HG03571 (cell line): ENCODE results near the gene PYGB.

Experiments used
- ATAC-seq: cut with Tn5 transposase; IDR thresholded peaks from one replicate; pipeline ENCODE4 v1.9.1; 2021; ENCODE audit not compliant: unreplicated experiment

The PYGB gene

GRCh38 chr20:25247956-25248785 lies at the start of gene PYGB:
Gene PYGB (plus strand): TSS chr20:25248085. CDS start chr20:25248179, 94 bp downstream.
- ATAC-seq: peak; percentile 68

DNA sequence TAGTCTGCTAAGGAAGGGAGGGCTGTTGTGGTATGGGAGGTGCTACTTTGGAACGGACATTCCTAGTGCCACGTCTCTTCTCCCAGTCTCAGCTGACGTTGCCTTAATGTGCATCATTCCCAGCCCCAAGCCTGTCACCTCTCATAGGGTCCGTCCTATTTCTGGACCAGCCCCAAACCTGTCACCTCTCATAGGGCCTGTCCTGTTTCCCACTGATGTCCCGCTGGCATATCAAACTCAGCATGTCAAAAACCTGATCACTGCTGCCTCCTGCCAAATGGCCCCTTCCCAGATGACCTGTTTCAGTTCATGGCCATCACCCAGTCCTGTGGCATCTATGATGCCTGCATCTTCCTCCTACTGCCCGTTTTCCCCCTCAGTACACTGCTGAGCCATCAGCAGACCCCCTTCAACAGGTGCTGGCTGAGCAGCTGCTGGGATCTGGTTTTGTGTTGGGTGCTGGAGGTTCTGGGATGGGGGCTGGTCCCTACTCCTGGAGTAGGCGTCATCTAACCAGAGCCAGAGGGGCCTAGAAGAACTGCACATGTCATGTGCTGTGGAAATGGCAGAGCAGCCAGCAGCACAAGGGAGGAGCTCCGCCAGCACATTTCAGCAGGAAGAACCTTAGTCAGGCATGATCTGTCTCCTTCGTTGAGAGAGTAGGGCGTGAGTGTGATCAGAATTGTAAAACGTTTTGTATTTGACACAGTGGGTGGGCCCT lies 49.1 kb upstream of the PYGB start:
- no peak for ATAC-seq

DNA sequence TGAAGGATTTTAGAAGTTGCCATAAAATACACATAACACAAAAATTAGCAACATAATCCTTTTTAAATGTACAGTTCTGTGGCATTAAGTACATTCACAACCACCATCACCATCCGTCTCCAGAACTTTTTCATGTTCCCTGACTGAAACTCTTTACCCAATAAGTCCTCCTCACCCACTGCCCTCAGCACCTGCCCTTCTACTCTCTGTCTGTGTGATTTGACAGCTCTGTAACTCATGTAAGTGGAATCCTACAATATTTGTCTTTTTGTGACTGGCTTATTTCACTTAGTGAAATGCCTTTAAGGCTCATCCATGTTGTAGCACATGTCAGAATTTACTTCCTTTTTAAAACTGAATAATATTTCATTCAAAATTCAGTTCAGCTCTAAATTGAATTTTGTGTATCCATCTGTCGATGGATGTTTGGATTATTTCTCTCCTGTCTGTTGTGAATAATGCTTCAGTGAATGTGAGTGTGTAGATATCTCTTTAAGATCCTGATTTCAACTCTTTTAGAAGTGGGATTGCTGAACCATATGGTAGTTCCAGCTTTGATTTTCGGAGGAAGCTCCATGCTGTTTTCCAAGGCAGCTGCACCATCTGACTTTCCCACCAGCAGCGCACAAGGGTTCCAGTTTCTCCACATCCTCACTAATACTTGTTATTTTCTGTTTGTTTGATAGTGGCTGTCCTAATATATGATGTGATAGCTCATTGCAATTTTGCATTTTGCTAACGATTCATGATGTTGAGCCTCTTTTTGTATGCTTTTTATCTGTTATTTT lies 48.2 kb upstream of the PYGB start:
- ATAC-seq: no peak

GRCh38 chr20:25203089-25203488 lies 44.8 kb upstream of the PYGB start:
- no peak for ATAC-seq

GRCh38 chr20:25203871-25204320 lies 44.0 kb upstream of the PYGB start:
- no peak for ATAC-seq

DNA sequence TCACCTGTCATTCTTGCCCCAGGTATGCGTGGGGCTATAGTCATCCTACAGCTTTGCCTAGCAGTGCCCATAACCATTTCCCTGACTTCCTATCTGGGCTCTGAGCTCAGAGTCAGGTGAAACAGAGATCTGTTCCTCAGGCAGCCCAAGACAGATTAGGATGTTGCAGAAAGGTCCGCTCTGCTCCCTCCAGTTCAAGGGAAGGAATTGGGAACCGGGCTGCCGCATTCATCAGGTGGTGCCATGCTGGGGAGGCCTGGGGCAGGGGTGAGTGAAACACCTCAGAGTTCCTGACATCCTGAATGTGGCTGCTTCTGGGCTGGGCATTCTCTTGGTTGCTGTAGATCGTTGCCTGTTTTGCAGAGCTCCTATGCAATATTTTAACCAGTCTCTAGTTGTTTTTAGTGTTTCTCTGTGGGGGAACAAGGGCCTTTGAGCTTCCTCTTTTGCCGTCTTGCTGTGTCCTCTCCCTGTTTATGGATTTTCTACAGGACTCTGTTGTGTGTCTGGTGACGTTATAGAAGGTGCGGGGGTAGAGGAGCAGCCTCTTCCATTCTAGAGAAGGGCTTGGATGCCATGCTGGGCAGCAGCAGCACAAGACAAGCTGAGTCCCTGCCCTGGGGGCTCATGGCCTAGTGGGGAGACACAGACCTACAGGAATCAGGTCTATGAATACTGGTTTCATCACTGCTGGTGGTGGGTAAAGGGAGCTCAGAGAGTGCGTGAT lies 43.2 kb upstream of the PYGB start:
- ATAC-seq: no peak

DNA sequence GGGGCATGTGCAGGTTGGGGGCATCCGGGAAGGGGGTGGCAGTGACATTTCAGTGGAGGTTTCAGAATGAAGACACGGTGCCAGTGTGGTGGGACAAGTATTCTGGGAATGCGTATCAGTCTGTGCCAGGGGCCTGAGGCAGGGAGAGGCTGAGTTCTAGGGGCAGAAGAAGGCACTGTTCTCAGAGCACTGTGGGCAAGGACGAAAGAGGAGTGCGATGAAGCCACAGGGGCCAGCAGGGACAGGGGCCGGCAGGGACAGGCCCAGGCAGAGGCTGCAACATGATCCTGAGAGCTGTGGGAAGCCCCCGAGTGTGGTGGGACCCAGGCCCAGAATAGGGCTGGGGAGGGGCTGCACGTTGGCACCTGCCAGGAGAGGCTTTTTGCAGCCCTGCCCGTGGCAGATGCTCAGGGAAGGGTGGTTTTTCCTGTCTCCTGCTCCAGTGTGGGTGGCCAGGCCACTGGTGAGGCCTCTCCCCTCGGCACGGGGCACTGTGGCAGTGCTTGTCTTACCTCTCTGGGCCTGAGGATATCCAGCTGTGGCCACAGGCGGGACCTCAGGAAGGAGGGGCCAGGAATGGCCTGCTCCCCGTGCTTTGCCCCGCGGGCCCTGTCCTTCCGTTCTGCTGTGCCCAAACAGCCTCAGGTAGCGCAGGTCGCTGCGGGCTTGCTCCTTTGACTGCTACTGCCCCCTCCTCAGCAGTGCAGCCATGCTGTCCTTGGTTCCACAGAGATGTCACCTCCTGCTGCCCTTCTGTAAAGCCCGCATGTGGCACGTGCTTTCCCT lies 42.4 kb upstream of the PYGB start:
- no peak for ATAC-seq

GRCh38 chr20:25206063-25206403 lies 41.9 kb upstream of the PYGB start:
- ATAC-seq: no peak

- ATAC-seq: no peak
These were observed 41.3 kb upstream of the PYGB start for GRCh38 chr20:25206548-25206947.

- ATAC-seq: no peak
These were observed 40.5 kb upstream of the PYGB start for GRCh38 chr20:25207149-25207959.

- no peak for ATAC-seq
These were observed 39.8 kb upstream of the PYGB start for GRCh38 chr20:25207960-25208534.

GRCh38 chr20:25209400-25209799 lies 38.5 kb upstream of the PYGB start:
- no peak for ATAC-seq

- ATAC-seq: no peak
These were observed 38.0 kb upstream of the PYGB start for GRCh38 chr20:25209911-25210310.

DNA sequence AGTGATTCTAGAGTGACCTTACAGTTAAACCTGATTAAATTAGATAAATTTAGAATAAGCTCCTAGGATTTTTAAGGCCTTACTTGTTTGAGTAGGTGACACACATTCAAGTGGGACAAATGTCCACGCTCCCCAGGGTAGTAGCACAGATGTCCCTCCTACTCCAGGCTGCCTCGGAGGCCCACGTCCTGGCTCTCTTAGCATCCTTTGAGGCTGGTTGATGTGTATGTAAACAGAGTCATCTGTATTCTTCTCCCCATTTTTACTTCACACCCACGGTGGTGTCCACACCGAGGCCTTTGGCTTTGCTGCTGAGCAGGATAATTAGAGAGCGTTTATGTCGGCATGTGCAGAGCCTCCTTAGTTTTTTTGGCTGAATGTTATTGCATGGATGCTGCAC lies 36.6 kb upstream of the PYGB start:
- no peak for ATAC-seq

- ATAC-seq: no peak
These were observed 35.6 kb upstream of the PYGB start for GRCh38 chr20:25212242-25212641.

GRCh38 chr20:25213566-25214425 lies 34.1 kb upstream of the PYGB start:
- ATAC-seq: no peak

DNA sequence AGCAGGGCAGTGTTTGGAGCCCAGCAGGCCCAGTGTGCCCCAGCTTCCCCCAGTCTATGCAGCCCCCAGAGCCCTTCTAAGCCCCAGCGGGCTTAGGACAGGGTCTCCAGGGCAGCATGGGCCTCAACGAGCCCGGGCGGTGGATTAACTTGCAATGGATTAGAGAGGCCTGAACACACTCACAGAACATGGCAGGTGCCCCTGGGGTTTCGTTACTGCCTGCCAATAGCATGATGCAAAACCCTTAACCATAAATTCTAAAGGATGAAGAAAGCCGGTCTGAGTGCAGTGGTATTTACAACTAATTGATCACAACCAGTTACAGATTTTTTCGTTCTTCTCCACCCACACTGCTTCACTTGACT lies 33.5 kb upstream of the PYGB start:
- ATAC-seq: no peak

DNA sequence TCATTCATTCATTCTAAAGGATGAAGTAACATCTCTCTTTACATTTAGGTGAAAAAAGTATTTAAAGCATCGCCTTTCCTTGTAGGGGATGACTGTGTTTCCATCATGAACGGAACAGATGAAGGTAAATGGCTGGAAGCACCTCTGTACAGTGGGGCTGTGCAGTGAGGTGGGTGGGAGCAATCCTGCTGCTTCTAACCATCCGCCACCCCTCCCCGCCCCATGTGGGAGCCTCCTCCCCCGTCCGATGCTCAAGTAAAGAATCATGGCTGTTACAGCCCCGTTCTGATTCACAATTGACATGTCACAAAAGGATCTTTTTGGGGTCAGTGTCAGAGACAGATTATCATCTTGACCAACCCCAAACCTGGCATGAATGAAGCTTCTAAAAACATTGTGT lies 33.1 kb upstream of the PYGB start:
- ATAC-seq: no peak
